Smooth muscle cell (in vitro differentiated cells): Measurements from ENCODE around the gene PTCH1. TPM values are rescaled to one million over a fixed set of nuclear protein-coding genes. Genes with fewer than 3 reads are reported as not detected.

Experiments used
- DNase-seq: peaks from one replicate; lab custom pipeline; 2025; ENCODE audit not compliant: unreplicated experiment; lab: John Stamatoyannopoulos, UW
- H2AFZ ChIP-seq: fragments of 200-600 bp; sonication (generic); 2 replicates; pipeline ENCODE4 v1.6.0; 2016; ENCODE audit warnings: antibody characterized with exemption, low read depth, mild to moderate bottlenecking
- H3F3A ChIP-seq: fragments of 200-600 bp; sonication (generic); 2 replicates; pipeline ENCODE4 v1.6.0; 2017; ENCODE audit warnings: antibody characterized with exemption, low read depth
- H3K27ac ChIP-seq: fragments of 200-600 bp; sonication (generic); 2 replicates; pipeline ENCODE4 v1.5.1; 2016; ENCODE audit warnings: low read depth, mild to moderate bottlenecking
- H3K27me3 ChIP-seq: fragments of 200-600 bp; sonication (generic); 2 replicates; pipeline ENCODE4 v1.6.1; 2016; ENCODE audit warnings: low read depth, mild to moderate bottlenecking
- H3K36me3 ChIP-seq: fragments of 200-600 bp; sonication (generic); 2 replicates; pipeline ENCODE4 v1.5.1; 2016; ENCODE audit warnings: low read depth
- H3K4me1 ChIP-seq: fragments of 200-600 bp; sonication (generic); 2 replicates; pipeline ENCODE4 v1.5.1; 2016; ENCODE audit warnings: low read depth
- H3K4me2 ChIP-seq: fragments of 200-600 bp; sonication (generic); 2 replicates; pipeline ENCODE4 v1.6.0; 2016; ENCODE audit warnings: mild to moderate bottlenecking
- H3K4me3 ChIP-seq: fragments of 200-600 bp; sonication (generic); 2 replicates; pipeline ENCODE4 v1.5.1; 2016; ENCODE audit warnings: mild to moderate bottlenecking
- H3K79me2 ChIP-seq: fragments of 200-600 bp; sonication (generic); 2 replicates; pipeline ENCODE4 v1.6.0; 2016; ENCODE audit warnings: low read depth, mild to moderate bottlenecking
- H3K9ac ChIP-seq: fragments of 200-600 bp; sonication (generic); 2 replicates; pipeline ENCODE4 v1.6.0; 2016; ENCODE audit warnings: low read depth
- H3K9me3 ChIP-seq: fragments of 200-600 bp; sonication (generic); replicated peaks from 2 replicates; pipeline ENCODE4 v1.5.1; 2016; ENCODE audit warnings: low read depth
- H4K20me1 ChIP-seq: fragments of 200-600 bp; sonication (generic); 2 replicates; pipeline ENCODE4 v1.6.0; 2016; ENCODE audit warnings: low read depth
- CTCF ChIP-seq: fragments of 200-600 bp; sonication (generic); IDR thresholded peaks from 2 replicates; pipeline ENCODE4 v1.5.1; 2017; ENCODE audit warnings: borderline replicate concordance, mild to moderate bottlenecking, antibody characterized with exemption; ENCODE audit not compliant: insufficient read depth, poor library complexity, severe bottlenecking
- WGBS: methylation state at CpG from one replicate; pipeline ENCODE4 v1.1.7; 2016; ENCODE audit warnings: low lambda C conversion rate; 5-methylcytosine and 5-hydroxymethylcytosine counted together
- polyA plus RNA-seq: library from polyadenylated mRNA; unstranded; fragments of >200 nt; fragmentation: Nextera tagmentation; extraction: Ambion mirVana; gene quantifications from 2 replicates; pipeline ENCODE4 v1.2.1, GENCODE V29; 2016
- total RNA-seq: library from RNA; depleted of rRNA; stranded (reverse); fragments of >200 nt; gene quantifications from 2 replicates; pipeline ENCODE4 v1.2.3, GENCODE V29; 2014

The PTCH1 gene
- total and polyA plus RNA-seq, 2 experiments from 2014 or later = 5.8 to 6.3 TPM

GRCh38 chr9:95436416-95436815 lies 80.4 kb downstream of the PTCH1 start:
- Histone ChIP-seq H3K27ac (no peak overlapping the region), H3K27me3 (no peaks in the 10 kb centered on the region), H3K9me3 (no peaks in the 10 kb centered on the region), H3K4me1 (no peaks in the 10 kb centered on the region), H2AFZ (no peak overlapping the region), H3K9ac (no peak overlapping the region), H3K4me2 (no peak overlapping the region), H3K4me3 (no peak overlapping the region), H3K79me2 (no peaks in the 10 kb centered on the region), H3F3A (no peaks in the 10 kb centered on the region), H3K36me3 (no peaks in the 10 kb centered on the region), H4K20me1 (no peaks in the 10 kb centered on the region)
- DNase-seq = no peak
- WGBS = 97% methylated on average over 7 of the region's 7 CpGs
- no peak for TF ChIP-seq CTCF

DNA sequence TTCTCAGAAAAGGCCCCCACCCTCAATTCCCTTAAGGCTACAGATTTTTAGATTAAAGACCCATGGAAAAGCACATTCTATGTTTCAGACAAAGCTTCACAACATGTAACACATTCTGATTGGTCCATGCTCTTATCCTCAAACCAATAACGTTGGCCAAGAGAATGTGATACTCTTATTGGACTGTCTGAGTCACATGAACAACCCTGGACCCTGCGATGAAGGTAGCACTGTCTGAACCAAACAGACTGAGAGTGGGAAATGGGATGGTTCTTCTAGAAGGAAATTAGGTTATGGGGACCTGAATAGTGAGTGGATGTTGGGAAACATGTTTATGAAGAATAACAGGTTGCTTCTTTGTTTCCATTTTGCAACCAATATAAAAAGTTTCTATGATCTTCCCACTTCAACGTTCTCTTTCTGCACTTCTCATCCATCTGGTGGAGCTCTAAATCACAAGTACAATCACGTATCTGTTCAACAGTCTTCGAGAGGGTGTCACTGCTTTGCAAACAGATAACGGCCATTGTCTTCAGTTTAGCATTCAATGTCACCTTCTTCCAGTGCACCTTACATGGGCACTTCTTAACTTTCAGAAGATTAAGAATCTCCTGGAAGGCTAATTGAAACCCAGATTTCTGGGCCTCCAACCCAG lies 81.6 kb downstream of the PTCH1 start:
- H2AFZ ChIP-seq = no peak overlapping the region
- H3K4me2 ChIP-seq = no peak overlapping the region
- H3K9me3 ChIP-seq = peaks cover 3% of the 10 kb centered on the region
- no peaks in the 10 kb centered on the region for H3K27me3 ChIP-seq
- no peak overlapping the region for H3K4me3 ChIP-seq
- no peaks in the 10 kb centered on the region for H4K20me1 ChIP-seq
- H3K27ac ChIP-seq = no peak overlapping the region
- no peak for TF ChIP-seq CTCF
- H3F3A ChIP-seq = no peaks in the 10 kb centered on the region
- no peak overlapping the region for H3K9ac ChIP-seq
- no peaks in the 10 kb centered on the region for H3K36me3 ChIP-seq
- WGBS = 94% methylated on average over 6 of the region's 6 CpGs
- H3K79me2 ChIP-seq = no peaks in the 10 kb centered on the region
- no peaks in the 10 kb centered on the region for H3K4me1 ChIP-seq
- no peak for DNase-seq

DNA sequence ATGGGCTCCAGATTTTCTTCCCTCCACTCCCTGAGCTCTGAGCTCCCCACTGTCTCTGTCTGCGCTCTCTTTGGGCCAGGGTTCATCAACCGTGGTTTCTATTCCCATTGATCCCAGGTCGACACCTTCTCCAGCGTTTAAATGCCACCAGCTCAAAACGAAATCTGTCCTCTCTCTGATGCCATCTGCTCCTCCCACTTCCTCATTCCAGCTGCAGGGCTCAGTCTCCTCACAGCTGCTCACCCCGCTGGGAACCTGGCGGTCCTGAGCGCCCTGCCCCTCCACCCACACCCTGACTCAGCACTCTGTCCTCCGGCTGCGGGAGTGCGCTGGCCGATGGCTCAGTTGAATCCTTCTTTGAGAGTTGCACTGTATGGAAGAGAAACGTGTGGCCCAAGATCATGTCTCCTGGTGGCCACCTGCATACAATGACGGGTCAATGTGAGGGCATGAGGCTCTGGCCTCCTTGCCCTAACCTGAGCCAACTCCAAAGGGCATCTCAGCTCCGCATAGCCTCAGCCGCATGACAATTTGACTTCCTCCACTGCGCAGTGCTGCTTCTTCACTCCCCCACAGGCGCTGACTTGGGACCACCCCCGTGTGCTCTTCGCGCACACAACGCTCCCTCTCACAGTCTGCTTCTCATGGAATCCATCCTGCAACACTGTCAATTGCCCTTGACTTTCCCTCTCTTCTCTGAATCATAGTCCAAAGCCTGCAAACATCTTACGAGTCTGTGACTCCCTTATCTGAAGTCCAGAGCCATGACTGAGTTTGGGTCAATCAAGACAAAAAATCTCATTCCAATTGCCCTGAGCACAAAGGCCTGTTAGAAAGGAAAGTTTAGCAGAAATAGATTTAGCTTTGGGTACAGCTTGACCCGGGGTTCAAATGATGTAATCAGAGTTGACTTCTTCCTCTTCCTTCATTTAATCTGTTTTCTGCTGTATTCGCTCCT lies 82.4 kb downstream of the PTCH1 start:
- Histone ChIP-seq H3K27ac (no peak overlapping the region), H3K79me2 (no peaks in the 10 kb centered on the region), H3K4me3 (no peak overlapping the region), H2AFZ (no peak overlapping the region), H3K9ac (no peak overlapping the region), H3K27me3 (no peaks in the 10 kb centered on the region), H3K4me1 (no peaks in the 10 kb centered on the region), H3K4me2 (peak overlapping the region; percentile 69), H4K20me1 (no peaks in the 10 kb centered on the region), H3K9me3 (peaks cover 4% of the 10 kb centered on the region), H3F3A (no peaks in the 10 kb centered on the region), H3K36me3 (no peaks in the 10 kb centered on the region)
- WGBS = 48% methylated on average over 25 of the region's 25 CpGs
- DNase-seq = no peak
- no peak for TF ChIP-seq CTCF
